OCI-LY7 (cell line): ENCODE data around the gene MYMX.
A peak's percentile ranks its signal among the peaks of the same experiment; 100 is the strongest.

Experiments
- CTCF ChIP-seq: fragments of 200-600 bp; sonication (generic); conservative IDR thresholded peaks from 2 replicates; pipeline ENCODE4 v1.5.1; 2014; ENCODE audit warnings: mild to moderate bottlenecking, antibody characterized with exemption, low read length, moderate library complexity, mixed read lengths
- EZH2phosphoT487 ChIP-seq: fragments of 200-600 bp; sonication (generic); IDR thresholded peaks from 2 replicates; pipeline ENCODE4 v1.6.1; 2018; ENCODE audit warnings: low read depth, borderline replicate concordance, mild to moderate bottlenecking, mixed run types, antibody characterized with exemption, low read length, moderate library complexity, mixed read lengths

GRCh38 chr6:44265007-44265721, 48.4 kb downstream of the MYMX start, which contains the start of gene NFKBIE:
- TF ChIP-seq CTCF (peak; percentile 79), EZH2phosphoT487 (no peak)
